RPMI8226 (cell line): Measurements from ENCODE around the gene NBPF12.
"Not testable (repeated sequence)": the region's sequence is repeated elsewhere in the genome, so short reads cannot be mapped to it uniquely, and the experiment has no call there.

Experiments
- DNase-seq: peaks from one replicate; pipeline ENCODE4 v3.0.0-alpha.2; 2015

Gene NBPF12

GRCh38 chr1:146985855-146986254, 47.7 kb downstream of the NBPF12 start:
- not testable (repeated sequence) for DNase-seq

DNA sequence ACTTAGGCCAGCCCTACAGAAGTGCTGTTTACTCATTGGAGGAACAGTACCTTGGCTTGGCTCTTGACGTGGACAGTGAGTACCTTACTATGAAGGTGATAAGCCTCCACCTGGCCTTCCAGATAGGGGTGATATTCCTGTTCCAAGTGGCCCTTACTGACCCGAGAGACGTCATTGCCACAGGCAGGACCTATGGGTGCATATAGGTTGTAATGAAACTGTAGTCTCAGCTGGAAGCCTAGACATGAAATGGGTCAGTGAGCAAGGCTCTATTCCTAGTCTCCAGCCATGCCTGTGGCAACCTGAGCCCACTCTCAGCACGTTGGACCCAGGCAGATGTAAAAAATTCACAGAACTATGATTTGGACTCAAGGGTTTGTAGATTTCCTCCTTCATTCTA, 48.3 kb downstream of the NBPF12 start:
- not testable (repeated sequence) for DNase-seq

- not testable (repeated sequence) for DNase-seq
Observed at GRCh38 chr1:146987502-146987901, 49.4 kb downstream of the NBPF12 start.

DNA sequence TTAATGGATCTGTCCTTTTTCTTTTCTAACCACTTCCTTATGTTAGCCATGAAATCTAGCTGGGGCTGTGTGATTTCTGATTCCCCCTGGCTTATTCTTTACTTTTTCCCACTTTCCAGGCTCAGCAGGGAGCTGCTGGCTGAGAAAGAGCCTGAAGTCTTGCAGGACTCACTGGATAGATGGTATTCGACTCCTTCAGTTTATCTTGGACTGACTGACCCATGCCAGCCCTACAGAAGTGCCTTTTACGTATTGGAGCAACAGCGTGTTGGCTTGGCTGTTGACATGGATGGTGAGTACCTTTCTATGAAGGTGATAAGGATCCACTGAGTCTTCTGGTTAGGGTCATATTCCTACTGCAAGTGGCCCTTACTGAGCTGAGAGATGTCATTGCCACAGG, 51.3 kb downstream of the NBPF12 start:
- not testable (repeated sequence) for DNase-seq

DNA sequence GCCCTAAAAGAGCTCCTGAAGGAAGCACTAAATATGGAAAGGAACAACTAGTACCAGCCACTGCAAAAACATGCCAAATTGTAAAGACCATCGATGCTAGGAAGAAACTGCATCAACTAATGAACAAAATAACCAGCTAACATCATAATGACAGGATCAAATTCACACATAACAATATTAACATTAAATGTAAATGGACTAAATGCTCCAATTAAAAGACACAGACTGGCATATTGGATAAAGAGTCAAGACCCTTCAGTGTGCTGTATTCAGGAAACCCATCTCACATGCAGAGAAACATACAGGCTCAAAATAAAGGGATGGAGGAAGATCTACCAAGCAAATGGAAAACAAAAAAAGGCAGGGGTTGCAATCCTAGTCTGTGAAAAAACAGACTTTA, 70.4 kb downstream of the NBPF12 start:
- DNase-seq: not testable (repeated sequence)

GRCh38 chr1:147026975-147027374, 88.9 kb downstream of the NBPF12 start:
- DNase-seq: not testable (repeated sequence)

- not testable (repeated sequence) for DNase-seq
Observed at GRCh38 chr1:147030066-147030653, 92.0 kb downstream of the NBPF12 start.

DNA sequence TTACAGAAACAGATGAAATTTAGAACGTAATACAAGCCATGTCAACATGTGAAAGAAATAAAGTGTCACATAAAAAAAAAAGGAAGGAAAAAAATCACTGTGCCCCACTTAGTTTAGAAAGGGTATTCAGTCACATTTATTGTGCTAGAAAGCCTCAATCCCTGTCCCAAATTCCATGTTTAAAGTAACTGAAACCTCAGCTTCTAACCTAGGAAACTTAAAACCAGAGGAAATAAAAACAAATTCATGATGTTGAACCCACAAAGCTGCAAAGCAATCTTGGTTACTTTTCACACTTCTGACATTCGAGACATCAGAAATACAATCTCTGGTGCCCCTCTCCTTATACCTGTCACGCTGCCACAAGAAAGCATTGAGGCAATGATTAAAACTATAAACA, 101.8 kb downstream of the NBPF12 start:
- DNase-seq: no peak

- not testable (repeated sequence) for DNase-seq
Observed at GRCh38 chr1:147042891-147043290, 104.8 kb downstream of the NBPF12 start.

GRCh38 chr1:147044511-147044910, 106.4 kb downstream of the NBPF12 start:
- DNase-seq: not testable (repeated sequence)
